ENCODE results near the gene AK1. TPM values are rescaled to one million over a fixed set of nuclear protein-coding genes. Genes with fewer than 3 reads are reported as not detected.
A peak's percentile ranks its signal among the peaks of the same experiment; 100 is the strongest.

Gene AK1
- total and polyA plus RNA-seq, 2 of the 8 experiments (the other 6 are each of a cell fraction or from before 2014, with no cell fraction given) = 37.9 to 39.2 TPM

DNA sequence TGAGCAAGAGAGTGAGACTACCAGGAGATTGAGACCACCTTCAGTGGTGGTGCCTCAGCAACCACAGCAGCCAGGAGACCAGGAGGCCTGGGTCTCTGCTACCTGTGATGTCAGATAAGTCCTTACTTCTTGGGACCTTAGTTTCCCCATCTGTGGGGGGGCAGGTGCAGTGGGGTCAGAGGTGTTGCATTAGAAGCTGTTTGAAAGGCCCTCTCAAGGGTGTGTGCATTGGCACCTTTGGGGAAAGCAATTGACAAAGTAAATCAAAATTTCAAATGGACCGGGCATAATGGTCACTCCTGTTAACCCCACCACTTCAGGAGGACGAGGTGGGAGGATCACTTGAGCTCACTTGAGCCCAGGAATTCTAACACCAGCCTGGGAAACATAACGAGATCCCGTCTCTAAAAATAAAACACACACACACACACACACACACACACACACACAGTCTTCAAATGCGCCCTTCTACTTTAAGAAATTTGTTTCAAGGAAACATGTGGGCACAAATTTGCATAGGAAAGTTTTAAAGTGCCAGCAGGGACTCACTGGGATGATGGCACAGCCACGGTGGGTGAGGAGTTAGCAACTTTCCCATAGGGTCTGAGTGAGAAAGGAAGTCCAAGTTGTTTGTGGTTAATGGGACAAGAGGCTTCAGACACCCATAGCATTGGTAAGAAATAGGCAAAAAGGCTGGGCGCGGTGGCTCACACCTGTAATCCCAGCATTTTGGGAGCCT is 1.3 kb upstream of the AK1 start:
- no peak for DNase-seq (ENCODE audit: low read depth in 1 of 2, low spot score in 2 of 2)
- H3K36me3 ChIP-seq (ENCODE audit: control insufficient read depth in 2 of 4, insufficient read depth in 4 of 4, low read length in 3 of 4) = no peaks in the 10 kb centered on the region
- H2BK15ac ChIP-seq (ENCODE audit: low read length) = no peak overlapping the region
- ChIA-PET POLR2A (ENCODE audit: partially characterized antibody) (interaction anchor here (0.8 to 8.6 kb wide), 9 partner anchors 11 to 86 kb away, joined by 3 to 91 read pairs (median 4); partner anchors contain the start of gene ST6GALNAC6), CTCF (ENCODE audit: partially characterized antibody) (interaction anchor here (0.6 to 2.2 kb wide), 7 partner anchors 10 to 87 kb away, joined by 3 to 18 read pairs (median 3); no protein-coding TSS in a partner anchor)
- no peak overlapping the region for H2BK12ac ChIP-seq (ENCODE audit: low read depth, low read length)
- 93% methylated on average over 8 of the region's 8 CpGs; no CpG with 5 or more reads in 1 of the 2 experiments for WGBS, 2 experiments (ENCODE audit: extremely low coverage in 1 of 2, insufficient coverage in 1 of 2, insufficient read length in 1 of 2, insufficient replicate concordance in 2 of 2, low coverage in 1 of 2, low lambda C conversion rate in 2 of 2, missing lambda C conversion rate in 1 of 2)
- H4K91ac ChIP-seq (replicated peaks; ENCODE audit: insufficient read length, low read length) = no peak overlapping the region
- H2BK120ac ChIP-seq (replicated peaks; ENCODE audit: low read depth, low read length) = no peak overlapping the region
- H3K27me3 ChIP-seq (replicated peaks in 1 of 4; ENCODE audit: control insufficient read depth in 3 of 4, extremely low read depth in 1 of 4, insufficient read depth in 3 of 4, low read length in 3 of 4) = no peaks in the 10 kb centered on the region
- no peak overlapping the region for H3K56ac ChIP-seq (replicated peaks; ENCODE audit: insufficient read length, low read depth, low read length)
- H4K8ac ChIP-seq (ENCODE audit: extremely low read depth, insufficient read depth, low read length) = no peak overlapping the region
- no peak overlapping the region for H2BK20ac ChIP-seq (ENCODE audit: low read length)
- TF ChIP-seq KDM5A (IDR thresholded peaks at IDR 0.05; ENCODE audit: low read length) = no peak
- TF ChIP-seq GTF2F1 (IDR thresholded peaks at IDR 0.05; ENCODE audit: borderline replicate concordance, low read depth, low read length) = no peak
- no peak for TF ChIP-seq KDM1A (IDR thresholded peaks at IDR 0.05; ENCODE audit: borderline replicate concordance, low read length)
- TF ChIP-seq RNF2 (IDR thresholded peaks at IDR 0.05; ENCODE audit: borderline replicate concordance, low read depth, low read length, missing control alignments, poor library complexity, severe bottlenecking) = no peak
- TF ChIP-seq RBBP5 (IDR thresholded peaks at IDR 0.05; ENCODE audit: borderline replicate concordance, low read depth, low read length) = no peak
- no peak for TF ChIP-seq NRF1 (IDR thresholded peaks at IDR 0.05; ENCODE audit: low read depth, low read length)
- no peak for TF ChIP-seq SP2 (IDR thresholded peaks at IDR 0.05; ENCODE audit: low read length)
- TF ChIP-seq EZH2 (IDR thresholded peaks at IDR 0.05; ENCODE audit: low read depth, low read length, severe bottlenecking) = no peak
- no peak for TF ChIP-seq BRCA1 (IDR thresholded peaks at IDR 0.05; ENCODE audit: low read depth, low read length)
- no peak for TF ChIP-seq POU5F1 (IDR thresholded peaks at IDR 0.05; ENCODE audit: low read depth, low read length)
- TF ChIP-seq CBX8 (IDR thresholded peaks at IDR 0.05; ENCODE audit: borderline replicate concordance, low read depth, low read length) = no peak
- no peaks in the 10 kb centered on the region for H3K9me3 ChIP-seq (ENCODE audit: insufficient read depth in 2 of 2, low read depth in 1 of 2, low read length in 1 of 2)
- no peak overlapping the region for H3K14ac ChIP-seq (ENCODE audit: insufficient read length)
- peaks cover 7% of the 10 kb centered on the region; the same call in 1 of the 2 replicates for H3K23me2 ChIP-seq (ENCODE audit: low read depth, low read length)
- no peak overlapping the region for H4K5ac ChIP-seq (ENCODE audit: insufficient read length, low read depth, low read length)
- H3K9ac ChIP-seq (replicated peaks in 1 of 4; ENCODE audit: extremely low read depth in 1 of 4, low read depth in 3 of 4, low read length in 3 of 4) = no peak overlapping the region
- H4K20me1 ChIP-seq (replicated peaks in 1 of 2; ENCODE audit: control insufficient read depth in 1 of 2, insufficient read depth in 2 of 2, low read length in 2 of 2) = peaks cover 0 to 1% of the 10 kb centered on the region in 2 experiments
- H3K79me1 ChIP-seq (ENCODE audit: low read depth, low read length) = no peaks in the 10 kb centered on the region
- H2BK5ac ChIP-seq (ENCODE audit: low read depth, low read length) = no peak overlapping the region
- H2AK5ac ChIP-seq (ENCODE audit: low read depth, low read length) = no peak overlapping the region
- H3K4ac ChIP-seq (replicated peaks; ENCODE audit: insufficient read length, low read depth, low read length) = no peak overlapping the region
- no peak overlapping the region for H3K18ac ChIP-seq (ENCODE audit: extremely low read depth, low read length)
- no peak overlapping the region for H2AFZ ChIP-seq (ENCODE audit: low read length)
- no peak overlapping the region for H3K27ac ChIP-seq (ENCODE audit: low read depth, low read length)
- H3K79me2 ChIP-seq (ENCODE audit: control insufficient read depth in 1 of 2, insufficient read depth in 2 of 2, low read length in 2 of 2) = no peaks in the 10 kb centered on the region
- H3K23ac ChIP-seq (ENCODE audit: insufficient read length) = no peak overlapping the region
- peaks cover 0 to 10% (median 7%) of the 10 kb centered on the region in 4 experiments; a peak in 6 of 7 replicates for H3K4me1 ChIP-seq (replicated peaks in 1 of 4; ENCODE audit: control insufficient read depth in 3 of 4, insufficient read depth in 4 of 4, low read length in 3 of 4)
- H3K4me2 ChIP-seq (ENCODE audit: insufficient read depth in 1 of 2, low read depth in 2 of 2, low read length in 2 of 2) = peak overlapping the region in 1 of 2 experiments; percentile 72; a peak in 1 of 4 replicates
- H3K4me3 ChIP-seq (ENCODE audit: extremely low read depth in 1 of 4, insufficient read depth in 2 of 4, low read depth in 3 of 4, low read length in 4 of 4) = no peak overlapping the region
- no peak for FAIRE-seq

Measured in H1 (cell line).